ENCODE data around the gene MT1A.

MT1A gene

DNA sequence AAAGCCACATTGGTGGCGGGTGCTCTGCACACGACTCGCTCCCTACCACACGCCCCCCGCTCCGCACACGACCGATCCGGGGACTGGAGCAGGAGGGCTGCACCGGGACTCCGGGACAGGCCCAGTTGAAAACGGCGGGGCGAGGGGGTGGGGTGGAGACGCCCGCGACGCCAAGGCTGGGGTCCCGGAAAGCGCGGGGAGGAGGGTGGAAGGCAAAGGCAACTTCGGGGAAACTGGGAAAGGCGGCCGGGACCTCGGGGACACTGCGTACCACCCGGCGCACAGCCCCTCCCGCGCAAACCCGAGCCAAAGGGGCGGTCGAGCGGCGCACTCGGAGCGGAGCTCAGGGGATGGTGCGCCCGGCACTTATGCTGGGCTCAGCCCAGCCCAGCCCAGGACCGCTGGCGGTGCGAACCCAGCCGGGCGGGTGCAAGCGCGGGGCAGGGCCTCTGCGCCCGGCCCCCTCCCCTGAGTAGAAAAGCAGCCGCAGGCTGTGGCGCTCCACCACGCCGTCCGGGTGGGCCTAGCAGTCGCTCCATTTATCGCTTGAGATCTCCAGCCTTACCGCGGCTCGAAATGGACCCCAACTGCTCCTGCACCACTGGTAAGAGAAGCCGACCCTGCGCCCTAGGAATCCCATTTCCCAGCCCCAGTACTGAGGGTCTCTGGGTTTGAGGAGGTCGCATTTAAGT is 6.2 kb upstream of the MT1A start, which contains the start of gene MT1M:
Gene MT1M, plus strand, starts transcription at position 504 of the 692 bp plus-strand sequence. Its CDS starts 73 bp downstream, at position 577.
- no peak for DNase-seq

DNA sequence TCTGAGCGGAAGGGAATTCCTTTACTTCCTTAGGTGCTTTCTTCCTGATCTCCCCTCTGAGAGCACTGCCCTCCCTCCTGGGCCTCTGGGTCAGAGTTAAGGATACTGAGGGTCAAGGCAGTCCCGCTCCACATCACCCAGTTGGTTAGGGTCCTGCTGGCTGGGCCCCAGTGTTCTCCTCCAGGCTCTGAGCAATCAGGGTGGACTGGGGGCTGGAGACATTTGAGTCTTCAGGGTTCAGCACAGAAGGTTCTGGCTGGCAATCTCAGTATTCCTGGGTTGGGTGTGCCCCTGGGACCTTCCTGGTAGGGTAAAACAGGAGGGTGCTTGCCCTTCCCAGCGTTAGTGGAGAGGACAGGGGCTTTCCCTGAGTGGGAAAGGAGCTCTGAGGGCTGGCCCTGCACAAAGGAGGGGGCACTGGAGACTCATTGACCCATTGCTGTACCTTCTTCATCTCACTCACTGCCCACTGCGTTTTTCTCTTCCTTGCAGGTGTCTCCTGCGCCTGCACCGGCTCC is 5.6 kb upstream of the MT1A start:
- DNase-seq, result no peak

DNA sequence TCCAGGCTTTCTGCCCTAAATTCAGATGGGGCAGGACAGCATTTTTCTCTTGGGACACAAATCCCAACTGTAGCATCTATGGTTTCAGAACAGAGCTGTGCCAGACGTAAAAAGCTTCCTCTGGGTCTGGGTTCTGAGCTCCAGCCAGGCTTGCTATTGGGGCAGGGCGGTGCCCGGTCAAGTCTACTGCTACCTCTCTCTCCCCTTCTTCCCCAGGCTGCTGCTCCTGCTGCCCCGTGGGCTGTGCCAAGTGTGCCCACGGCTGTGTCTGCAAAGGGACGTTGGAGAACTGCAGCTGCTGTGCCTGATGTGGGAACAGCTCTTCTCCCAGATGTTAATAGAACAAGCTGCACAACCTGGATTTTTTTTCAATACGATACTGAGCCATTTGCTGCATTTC is 4.9 kb upstream of the MT1A start:
- DNase-seq, result no peak

DNA sequence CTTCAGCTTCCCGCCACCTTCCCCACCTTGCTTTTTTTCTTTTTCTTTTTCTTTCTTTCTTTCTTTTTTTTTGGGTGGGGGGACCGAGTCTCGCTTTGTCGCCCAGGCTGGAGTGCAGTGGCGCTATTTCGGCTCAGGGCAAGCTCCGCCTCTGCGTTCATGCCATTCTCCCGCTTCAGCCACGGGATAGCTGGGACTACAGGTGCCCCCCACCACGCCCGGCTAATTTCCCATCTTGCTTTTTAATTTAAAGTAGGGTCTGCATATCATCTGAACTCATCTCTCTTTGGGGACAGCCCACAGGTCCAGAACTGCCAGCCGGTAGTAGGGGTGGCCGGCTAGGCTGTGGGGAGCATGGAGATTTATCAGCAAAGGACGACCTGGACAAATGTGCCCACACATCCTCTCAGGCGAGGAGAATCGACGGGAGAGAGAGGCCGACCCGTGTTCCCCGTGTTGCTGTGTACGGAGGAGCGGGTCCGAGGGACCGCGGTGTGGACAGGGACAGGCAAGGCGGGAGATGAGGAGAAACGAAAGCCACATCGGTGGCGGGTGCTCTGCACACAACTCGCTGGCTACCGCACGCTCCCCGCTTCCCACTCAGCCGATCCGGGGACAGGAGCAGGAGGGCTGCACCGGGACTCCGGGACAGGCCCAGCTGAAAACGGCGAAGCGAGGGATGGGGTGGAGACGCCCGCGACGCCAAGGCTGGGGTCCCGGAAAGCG is 3.6 kb upstream of the MT1A start:
- no peak for DNase-seq

DNA sequence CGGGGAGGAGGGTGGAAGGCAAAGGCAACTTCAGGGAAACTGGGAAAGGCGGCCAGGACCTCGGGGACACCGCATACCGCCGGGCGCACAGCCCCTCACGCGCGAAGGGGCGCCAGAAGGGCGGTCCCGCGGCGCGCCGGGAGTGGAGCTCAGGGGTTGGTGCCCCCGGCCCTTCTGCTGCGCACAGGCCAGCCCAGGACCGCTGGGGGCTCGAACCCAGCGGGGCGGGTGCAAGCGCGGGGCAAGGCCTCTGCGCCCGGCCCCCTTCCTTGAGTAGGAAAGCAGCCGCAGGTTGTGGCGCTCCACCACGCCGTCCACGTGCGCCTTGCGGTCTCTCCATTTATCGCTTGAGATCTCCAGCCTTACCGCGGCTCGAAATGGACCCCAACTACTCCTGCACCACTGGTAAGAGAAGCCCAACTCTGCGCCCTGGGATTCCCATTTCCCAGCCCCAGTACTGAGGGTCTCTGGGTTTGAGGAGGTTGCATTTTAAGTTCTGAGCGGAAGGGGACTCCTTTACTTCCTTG is 3.0 kb upstream of the MT1A start:
- no peak for DNase-seq

DNA sequence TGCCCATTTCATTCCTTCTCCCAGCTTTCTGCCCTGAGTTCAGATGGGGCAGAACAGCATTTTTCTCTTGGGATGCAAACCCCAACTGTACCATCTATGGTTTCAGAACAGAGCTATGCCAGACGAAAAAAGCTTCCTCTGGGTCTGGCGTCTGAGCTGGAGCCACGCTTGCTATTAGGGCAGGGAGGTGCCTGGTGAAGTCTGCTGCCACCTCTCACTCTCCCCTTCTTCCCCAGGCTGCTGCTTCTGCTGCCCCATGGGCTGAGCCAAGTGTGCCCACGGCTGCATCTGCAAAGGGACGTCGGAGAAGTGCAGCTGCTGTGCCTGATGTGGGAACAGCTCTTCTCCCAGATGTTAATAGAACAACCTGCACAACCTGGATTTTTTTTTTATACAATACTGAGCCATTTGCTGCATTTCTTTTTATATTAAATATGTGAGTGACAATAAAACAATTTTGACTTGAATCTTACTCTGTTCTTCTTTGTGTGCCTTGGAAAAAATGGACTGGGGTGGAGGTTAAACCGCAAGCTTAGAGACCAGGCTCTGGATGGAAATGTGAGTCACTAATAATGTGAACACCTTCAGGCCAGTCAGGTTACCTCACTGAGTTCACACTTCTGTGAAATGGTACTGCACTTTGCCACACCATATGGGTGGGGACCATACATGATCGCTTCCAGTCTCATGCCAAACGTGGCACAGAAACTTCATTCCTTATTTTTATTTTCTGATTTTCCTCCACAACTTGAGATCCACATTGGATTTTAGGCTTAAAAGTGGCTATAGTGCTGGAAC is 1.7 kb upstream of the MT1A start:
- DNase-seq, result no peak

DNA sequence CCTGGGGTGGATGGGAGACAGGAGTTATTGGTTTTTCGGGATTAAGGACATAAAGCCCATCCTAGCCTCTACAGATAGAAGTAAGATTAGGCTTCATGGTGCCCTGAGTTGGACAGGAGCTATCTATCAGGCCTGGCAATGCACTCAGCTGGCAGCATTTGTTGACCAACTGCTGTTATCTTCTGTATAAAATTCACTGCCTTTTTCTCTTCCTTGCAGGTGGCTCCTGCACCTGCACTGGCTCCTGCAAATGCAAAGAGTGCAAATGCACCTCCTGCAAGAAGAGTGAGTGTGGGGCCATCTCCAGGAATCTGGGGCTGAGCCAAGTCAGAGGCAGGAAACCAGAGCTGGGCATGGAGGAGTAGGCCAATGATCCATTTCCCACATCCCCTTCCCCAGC is 579 bp downstream of the MT1A start:
- no peak for DNase-seq

DNA sequence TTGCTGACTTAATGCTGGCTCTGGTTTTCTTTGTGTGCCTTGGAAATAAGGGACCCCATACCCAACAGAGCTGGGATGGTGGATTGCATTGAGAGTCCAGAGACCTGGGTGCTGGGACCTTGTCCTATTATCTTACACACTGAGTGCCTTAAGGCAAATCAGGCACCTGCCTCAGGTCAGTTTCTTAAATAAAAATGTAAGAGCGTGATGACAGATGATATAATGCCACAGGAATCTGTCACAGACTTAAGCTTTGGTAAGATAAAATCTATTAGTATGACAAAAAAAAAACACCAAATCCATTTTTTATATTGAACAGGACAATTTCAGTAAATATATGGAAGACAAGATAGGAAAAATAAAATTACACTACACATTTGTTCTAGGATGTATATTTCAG is 1.6 kb downstream of the MT1A start:
- DNase-seq, result no peak

DNA sequence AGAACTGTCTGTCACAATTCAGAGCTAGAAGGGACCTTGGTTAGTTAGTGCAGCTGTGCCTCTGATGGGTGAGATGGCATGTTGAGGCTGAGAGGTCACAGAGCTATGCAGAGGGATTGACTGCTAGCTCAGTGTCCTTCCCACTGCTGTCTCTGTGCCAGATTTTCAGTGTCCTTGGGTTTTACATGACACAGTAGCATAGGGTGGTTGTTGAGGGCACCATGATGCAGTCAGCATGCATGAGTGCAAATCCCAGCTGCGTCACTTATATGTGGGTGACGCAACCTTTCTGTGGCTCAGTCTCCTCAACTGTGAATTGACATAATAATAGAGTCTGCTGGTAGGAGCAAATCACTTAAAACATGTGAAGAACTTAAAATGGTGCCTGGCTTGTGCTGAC is 2.7 kb downstream of the MT1A start:
- DNase-seq, result no peak

DNA sequence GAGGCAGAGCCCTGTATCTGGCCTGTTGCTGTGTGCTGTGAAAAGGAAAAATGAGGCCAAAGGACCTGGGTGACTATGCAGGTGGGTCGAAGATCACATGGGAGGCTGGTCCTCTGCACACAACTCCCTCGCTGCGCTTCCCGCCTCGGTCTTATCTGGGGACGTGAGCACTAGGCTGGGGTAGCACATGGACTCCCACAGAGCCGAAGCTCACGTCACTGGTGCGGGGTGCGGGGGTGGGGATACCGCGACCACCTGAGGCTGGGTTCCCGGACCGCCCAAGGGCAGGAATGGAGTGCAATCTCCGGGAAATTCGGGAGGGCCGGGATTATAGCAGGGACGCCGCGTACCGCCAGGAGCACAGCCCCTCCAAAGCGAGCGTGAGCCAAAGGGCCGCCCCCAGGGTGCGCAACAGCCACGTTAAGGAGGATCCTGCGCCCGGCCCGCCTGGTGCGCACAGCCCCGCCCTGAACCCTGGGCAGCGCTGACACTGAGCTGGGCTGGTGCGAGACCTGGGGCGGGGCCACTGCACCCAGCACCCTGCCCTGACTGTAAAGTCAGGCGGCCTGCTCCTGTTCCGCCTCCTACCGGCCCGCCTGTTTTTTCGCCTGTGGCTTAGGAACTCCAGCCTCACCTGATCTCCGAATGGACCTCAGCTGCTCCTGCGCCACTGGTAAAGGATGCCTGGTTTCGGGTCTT is 4.8 kb downstream of the MT1A start:
- no peak for DNase-seq

DNA sequence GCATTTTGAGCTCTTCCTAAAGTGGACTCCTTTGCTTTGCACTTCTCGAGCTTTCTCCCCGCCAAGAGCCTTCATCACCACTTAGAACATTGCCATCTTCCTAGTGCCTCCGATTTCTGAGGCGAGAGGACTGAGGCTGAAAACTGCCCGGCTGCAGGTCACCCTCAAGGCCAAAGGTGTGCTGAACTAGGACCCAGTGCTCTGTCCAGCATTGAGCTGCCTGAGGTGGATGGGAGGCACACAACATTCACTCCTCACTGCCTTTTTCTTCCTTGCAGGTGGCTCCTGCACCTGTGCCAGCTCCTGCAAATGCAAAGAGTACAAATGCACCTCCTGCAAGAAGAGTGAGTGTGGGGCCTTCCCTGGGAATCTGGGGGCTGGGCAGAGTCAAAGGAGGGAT is 5.4 kb downstream of the MT1A start:
- DNase-seq, result no peak

DNA sequence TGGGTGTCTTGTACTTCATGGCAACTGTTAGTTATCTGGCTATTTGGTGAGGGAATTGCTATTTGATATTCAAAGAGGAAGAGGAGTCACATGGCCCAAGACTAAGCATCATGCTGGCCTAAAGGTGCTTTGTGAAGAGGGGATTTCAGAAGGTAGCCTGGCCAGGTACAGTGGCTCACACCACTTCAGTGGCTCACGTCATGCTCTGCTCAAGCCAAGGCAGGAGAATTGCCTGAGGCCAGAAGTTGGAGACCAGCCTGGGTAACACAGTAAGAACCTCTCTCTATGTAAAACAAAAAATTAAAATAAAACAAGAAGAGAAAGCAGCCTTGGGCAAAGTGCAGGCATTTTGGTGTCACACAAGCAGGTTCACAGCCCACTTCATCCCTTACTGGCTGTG is 6.8 kb downstream of the MT1A start:
- no peak for DNase-seq

DNA sequence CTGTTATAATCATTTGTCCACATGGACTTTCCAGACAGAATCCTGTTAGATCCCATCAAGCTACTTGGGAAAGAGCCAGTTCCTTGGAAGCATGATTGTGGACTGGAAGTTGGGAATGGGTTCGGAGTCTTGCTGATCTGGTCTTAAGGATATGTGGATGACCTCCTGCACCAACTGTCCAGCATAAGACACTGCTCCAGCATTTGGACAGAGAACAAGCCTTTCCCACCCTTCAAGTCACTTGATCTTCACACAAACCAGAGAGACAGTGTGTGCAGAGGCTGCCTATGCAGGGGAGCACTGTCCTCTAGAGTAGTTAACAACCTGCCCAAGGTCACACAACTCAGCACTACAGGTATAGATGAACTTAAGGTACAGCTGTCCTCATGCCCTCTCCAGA is 7.4 kb downstream of the MT1A start:
- DNase-seq, result no peak

DNA sequence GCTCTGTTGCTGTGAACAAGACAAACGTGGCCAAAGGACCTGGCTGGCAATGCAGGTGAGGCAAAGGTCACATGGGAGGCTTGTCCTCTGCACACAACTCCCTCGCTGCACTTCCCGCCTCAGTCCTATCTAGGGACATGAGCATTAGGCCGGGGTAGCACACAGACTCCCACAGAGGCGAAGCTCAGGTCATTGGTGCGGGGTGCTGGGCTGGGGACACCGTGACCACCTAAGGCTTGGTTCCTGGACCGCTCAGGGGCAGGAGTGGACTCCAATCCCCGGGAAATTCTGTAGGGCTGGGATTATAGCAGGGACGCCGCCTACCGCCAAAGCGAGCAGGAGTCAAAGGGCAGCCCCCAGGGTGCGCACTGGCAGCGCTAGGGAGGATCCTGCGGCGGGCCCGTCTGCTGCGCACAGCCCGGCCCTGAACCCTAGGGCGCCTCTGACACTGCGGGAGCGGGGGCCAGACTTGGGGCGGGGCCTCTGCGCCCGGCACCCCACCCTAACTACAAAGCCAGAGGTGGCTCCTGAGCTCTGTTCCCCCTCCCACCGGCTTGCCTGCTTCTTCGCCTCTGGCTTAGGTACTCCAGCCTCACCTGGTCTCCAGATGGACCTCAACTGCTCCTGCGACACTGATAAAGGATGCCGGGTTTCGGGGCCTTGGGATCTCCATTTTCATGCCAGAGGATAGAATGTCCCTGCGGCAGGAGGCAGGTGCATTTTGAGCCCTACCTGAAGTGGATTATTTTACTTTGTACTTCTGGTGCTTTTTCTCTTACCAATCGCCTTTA is 9.4 kb downstream of the MT1A start:
- no peak for DNase-seq

DNA sequence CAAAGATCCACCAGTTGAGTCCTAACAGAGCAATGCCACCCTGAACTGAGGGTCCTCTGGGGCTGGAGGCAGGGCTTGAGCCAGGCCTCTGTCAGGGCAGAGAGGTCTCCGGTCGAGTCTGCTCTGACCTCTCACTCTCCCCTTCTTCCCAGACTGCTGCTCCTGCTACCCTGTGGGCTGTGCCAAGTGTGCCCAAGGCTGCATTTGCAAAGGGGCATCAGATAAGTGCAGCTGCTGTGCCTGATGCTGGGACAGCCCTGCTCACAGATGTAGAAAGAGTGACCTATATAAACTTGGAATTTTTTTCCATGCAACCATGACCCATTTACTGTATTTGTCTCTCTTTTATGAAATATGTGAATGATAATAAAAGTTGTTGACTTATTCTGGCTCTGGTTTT is 10.8 kb downstream of the MT1A start:
- DNase-seq, result no peak

DNA sequence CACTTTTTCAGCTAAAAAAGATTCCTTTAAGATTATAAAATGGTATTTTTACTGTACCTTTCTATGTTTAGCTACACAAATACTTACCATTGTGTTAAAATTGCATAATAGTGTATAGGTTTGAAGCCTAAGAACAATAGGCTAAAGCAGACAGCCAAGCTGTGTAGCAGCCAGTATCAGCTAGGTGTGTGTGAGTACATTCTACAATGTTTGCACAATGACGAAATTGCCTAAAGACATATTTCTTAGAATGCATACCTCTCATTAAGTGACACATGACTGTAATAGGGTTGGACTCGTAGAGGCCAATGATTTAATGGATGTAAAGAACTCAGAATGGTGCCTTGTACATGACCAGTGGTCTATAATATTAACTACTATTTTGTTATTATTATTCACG is 11.4 kb downstream of the MT1A start:
- DNase-seq, result no peak

DNA sequence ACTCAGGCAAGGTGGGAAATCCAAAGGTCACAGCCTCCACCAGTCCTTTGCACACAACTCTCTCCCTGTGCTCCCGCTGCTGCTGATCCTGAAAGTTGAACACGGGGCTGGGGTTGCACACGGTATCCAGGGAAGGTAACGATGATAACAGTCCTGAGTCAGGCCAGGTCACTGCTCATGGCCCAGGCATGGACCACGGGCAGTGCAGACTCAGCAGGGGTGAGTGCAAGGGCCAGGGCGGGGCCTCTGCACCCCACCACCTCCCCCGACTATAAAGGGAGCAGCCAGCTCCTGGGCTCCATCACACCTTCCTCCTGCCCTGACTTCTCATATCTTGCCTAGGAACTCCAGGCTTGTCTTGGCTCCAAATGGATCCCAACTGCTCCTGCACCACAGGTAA is 13.1 kb downstream of the MT1A start, which contains the start of gene MT1B:
Gene MT1B, plus strand, starts transcription at position 301 of the 400 bp plus-strand sequence. Its CDS starts 68 bp downstream, at position 369.
- no peak for DNase-seq

DNA sequence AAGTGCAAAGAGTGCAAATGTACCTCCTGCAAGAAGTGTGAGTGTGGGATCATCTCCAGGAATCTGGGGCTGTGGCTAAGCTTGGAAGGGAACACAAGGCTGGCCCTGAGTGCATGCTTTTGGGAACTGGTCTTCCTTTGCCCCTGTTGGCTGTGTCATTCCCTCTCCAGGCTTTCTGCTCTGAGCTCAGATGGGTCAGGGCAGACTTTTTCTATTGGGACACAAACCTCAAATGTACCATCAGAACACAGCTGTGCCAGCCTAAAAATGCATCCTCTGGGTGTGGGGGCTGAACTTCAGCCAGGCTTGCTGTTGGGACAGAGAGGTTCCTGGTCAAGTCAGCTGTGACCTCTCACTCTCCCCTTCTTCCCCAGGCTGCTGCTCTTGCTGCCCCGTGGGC is 14.1 kb downstream of the MT1A start:
- no peak for DNase-seq

DNA sequence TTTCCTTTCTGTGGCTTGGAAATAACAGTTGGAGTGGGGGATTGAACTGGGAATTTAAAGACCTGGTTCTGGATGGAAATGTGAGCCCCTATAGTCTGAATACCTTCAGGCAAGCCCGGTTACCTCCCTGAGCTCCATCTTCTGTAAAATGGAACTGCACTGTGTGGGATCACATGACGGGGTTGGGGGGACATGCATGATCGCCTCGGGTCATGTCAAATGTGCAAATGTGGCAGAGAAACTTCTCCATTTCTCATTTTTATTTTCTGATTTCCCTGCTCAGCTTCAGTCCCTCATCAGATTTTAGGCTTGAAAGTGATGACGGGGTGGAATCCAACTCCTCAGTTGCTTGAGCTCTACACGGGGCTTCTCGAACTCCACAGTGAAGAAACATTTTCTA is 14.8 kb downstream of the MT1A start:
- DNase-seq, result no peak

DNA sequence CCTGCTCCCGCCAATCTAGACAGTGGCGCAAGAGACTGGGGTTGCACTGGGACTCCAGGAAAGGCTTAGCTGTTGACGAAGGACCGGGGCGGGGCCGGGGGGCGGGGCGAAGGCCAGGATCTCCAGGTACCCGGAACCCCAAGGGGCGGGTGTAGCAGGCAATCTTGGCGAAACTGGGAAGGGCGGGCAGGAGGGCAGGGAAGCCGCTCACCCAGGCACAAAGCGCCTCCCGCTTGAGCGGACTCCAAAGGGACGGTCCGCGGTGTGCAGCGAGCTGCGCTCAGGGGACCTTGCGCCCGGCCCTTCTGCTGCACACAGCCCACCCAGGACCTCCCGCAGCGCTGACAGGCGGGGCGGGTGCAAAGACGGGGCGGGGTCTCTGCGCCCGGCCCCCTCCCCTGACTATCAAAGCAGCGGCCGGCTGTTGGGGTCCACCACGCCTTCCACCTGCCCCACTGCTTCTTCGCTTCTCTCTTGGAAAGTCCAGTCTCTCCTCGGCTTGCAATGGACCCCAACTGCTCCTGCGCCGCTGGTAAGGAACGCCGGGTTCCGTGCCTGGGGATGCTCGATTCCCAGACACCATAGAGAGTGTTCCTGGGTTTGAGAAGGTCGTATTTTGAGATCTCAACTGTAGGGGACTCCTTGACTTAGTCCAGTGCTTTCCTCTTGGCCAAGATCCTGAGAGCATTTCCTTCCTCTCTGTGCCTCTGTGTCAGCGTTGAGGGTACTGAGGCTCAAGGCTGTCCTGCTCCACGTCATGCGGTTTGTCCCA is 19.3 kb downstream of the MT1A start, which contains the start of gene MT1F:
Gene MT1F, plus strand, starts transcription at position 405 of the 772 bp plus-strand sequence. Its CDS starts 100 bp downstream, at position 505.
- no peak for DNase-seq

Measured in NCI-H446 treated with DMSO at 0.1 percent for 48 hours (cell line).